Karpas-422 (cell line): Measurements from ENCODE around the gene TMTC1. TPM values are rescaled to one million over a fixed set of nuclear protein-coding genes. Genes with fewer than 3 reads are reported as not detected.

Source experiments
- DNase-seq: peaks from one replicate; pipeline ENCODE4 v3.0.0-alpha.2; 2015
- H2AFZ ChIP-seq: fragments of 200-600 bp; sonication (generic); 2 replicates; pipeline ENCODE4 v1.6.1; 2014; ENCODE audit warnings: antibody characterized with exemption, low read length, mixed read lengths
- H3K27ac ChIP-seq: fragments of 200-600 bp; sonication (generic); 2 replicates; pipeline ENCODE4 v1.5.1; 2014; ENCODE audit warnings: mild to moderate bottlenecking, low read length, moderate library complexity
- H3K27me3 ChIP-seq: fragments of 200-600 bp; sonication (generic); 2 replicates; pipeline ENCODE4 v1.6.1; 2014; ENCODE audit warnings: low read length, mixed read lengths
- H3K36me3 ChIP-seq: fragments of 200-600 bp; sonication (generic); 2 replicates; pipeline ENCODE4 v1.6.1; 2014; ENCODE audit warnings: low read length, mixed read lengths; ENCODE audit not compliant: insufficient read depth
- H3K4me1 ChIP-seq: fragments of 200-600 bp; sonication (generic); 2 replicates; pipeline ENCODE4 v1.6.1; 2014; ENCODE audit warnings: mild to moderate bottlenecking, low read length, mixed read lengths
- H3K4me2 ChIP-seq: fragments of 200-600 bp; sonication (generic); 2 replicates; pipeline ENCODE4 v1.6.1; 2014; ENCODE audit warnings: low read length, low read depth, mild to moderate bottlenecking; ENCODE audit not compliant: poor library complexity, severe bottlenecking
- H3K4me3 ChIP-seq: fragments of 200-600 bp; sonication (generic); 2 replicates; pipeline ENCODE4 v1.5.1; 2014; ENCODE audit warnings: mild to moderate bottlenecking, antibody characterized with exemption, low read length, mixed read lengths
- H3K79me2 ChIP-seq: fragments of 200-600 bp; sonication (generic); 2 replicates; pipeline ENCODE4 v1.6.1; 2014; ENCODE audit warnings: mild to moderate bottlenecking, low read length, mixed read lengths
- H3K9ac ChIP-seq: fragments of 200-600 bp; sonication (generic); 2 replicates; pipeline ENCODE4 v1.6.0; 2014; ENCODE audit warnings: low read length
- H3K9me2 ChIP-seq: fragments of 200-600 bp; sonication (generic), shearing (Covaris generic); replicated peaks from 2 replicates; pipeline ENCODE4 v1.6.0; 2014; ENCODE audit warnings: mild to moderate bottlenecking, low read length, moderate library complexity; ENCODE audit not compliant: insufficient read depth
- H3K9me3 ChIP-seq: fragments of 300-700, 200-600 bp; sonication (generic); 2 replicates; pipeline ENCODE4 v1.6.1; 2014; ENCODE audit warnings: low read length, mixed read lengths
- H4K20me1 ChIP-seq: fragments of 200-600 bp; sonication (generic); 2 replicates; pipeline ENCODE4 v1.6.1; 2014; ENCODE audit warnings: mild to moderate bottlenecking, antibody characterized with exemption, low read length, low read depth; ENCODE audit not compliant: insufficient read depth
- total RNA-seq: library from RNA; depleted of rRNA; stranded (reverse); fragments of >200 nt; shearing (Covaris generic); gene quantifications from 2 replicates; pipeline ENCODE4 v1.2.3, GENCODE V29; 2014; ENCODE audit warnings: low replicate concordance

Gene TMTC1
- total RNA-seq, 1 experiment from 2014 or later, result not detected

DNA sequence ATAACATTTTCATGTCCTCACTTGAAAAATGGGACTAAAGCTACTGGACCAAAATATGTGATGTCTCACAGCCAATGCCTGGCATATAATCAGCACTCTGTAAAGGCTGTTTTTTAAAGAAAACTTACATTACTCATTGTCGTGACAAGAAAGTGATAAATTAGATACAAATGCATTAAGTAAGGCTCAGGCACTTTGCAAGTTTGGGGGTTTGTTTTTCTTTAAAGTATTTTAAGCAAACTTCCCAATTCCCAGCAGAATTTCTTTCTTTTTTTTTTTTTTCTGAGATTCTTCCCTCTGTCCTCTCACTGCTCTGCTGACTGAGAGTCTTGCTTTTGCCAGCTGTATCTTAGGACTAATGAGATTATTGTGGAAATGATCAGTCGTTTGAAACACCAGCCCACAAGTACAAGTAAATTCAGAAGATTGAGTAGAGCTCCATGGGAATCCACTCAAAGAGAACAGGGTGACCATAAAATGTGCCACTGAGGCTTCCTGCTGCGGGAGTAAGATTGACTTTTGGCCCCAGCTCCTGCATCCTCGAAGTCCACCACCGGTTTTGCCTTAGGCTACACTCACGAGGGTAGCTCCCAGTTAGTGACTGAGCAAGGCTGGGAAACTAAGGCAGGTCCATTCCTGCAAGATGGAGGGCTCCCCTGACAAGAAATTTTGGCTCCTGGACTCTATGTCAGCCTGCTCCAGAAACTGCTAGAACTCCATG is 82.8 kb downstream of the TMTC1 start:
- Histone ChIP-seq H3K4me3 (no peak overlapping the region), H3K27me3 (no peaks in the 10 kb centered on the region), H3K9me2 (no peaks in the 10 kb centered on the region), H2AFZ (no peak overlapping the region), H3K9ac (no peak overlapping the region), H3K4me2 (no peak overlapping the region), H3K36me3 (no peaks in the 10 kb centered on the region), H3K27ac (no peak overlapping the region), H3K4me1 (no peaks in the 10 kb centered on the region), H3K9me3 (no peaks in the 10 kb centered on the region), H4K20me1 (no peaks in the 10 kb centered on the region), H3K79me2 (no peaks in the 10 kb centered on the region)
- DNase-seq, result no peak

DNA sequence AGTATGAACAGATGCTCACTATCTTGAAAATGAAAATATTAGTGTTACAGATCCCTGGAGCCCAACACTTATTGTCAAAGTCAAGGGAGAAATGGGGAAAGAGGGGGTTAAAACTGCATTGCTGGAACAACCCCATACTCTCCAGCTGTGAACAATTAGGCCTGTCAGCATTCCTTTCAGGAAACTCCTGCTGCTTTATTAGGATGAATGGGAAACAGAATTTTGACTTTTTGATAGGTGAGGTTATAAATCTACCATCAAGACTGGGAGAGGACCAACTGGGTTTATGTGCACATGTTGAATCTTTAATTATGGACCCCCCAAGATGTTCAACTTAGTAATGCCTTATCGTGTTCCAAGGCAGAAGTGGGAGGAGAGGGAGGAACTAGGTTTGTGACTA is 85.0 kb downstream of the TMTC1 start:
- H4K20me1 ChIP-seq, result no peaks in the 10 kb centered on the region
- H3K36me3 ChIP-seq, result no peaks in the 10 kb centered on the region
- H3K4me2 ChIP-seq, result no peak overlapping the region
- no peaks in the 10 kb centered on the region for H3K79me2 ChIP-seq
- no peak overlapping the region for H2AFZ ChIP-seq
- H3K27ac ChIP-seq, result no peak overlapping the region
- H3K4me1 ChIP-seq, result no peaks in the 10 kb centered on the region
- H3K9ac ChIP-seq, result no peak overlapping the region
- H3K9me2 ChIP-seq, result 0 out of 2 replicates have a peak, but pooled peaks cover 5% of the 10 kb centered on the region
- H3K4me3 ChIP-seq, result no peak overlapping the region
- H3K9me3 ChIP-seq, result no peaks in the 10 kb centered on the region
- no peaks in the 10 kb centered on the region for H3K27me3 ChIP-seq
- DNase-seq, result no peak

DNA sequence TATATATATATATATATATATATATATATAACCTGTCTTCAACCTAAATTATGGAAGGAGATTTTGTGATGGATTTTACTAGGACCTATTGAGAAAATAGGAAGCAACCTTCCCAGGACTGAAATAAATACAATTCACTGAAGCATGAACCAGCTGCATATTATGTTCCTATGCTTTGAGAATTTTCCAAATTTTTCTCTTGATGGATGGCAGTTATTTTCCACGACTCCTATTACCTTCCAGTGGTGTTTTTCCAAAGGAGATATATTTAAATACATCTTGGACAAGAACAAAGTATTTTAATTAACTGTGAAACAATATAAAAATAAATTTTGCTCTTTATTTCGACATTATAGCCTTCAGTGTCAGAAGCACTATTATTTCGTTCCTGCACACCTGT is 87.9 kb downstream of the TMTC1 start:
- no peak overlapping the region for H3K4me3 ChIP-seq
- no peaks in the 10 kb centered on the region for H3K79me2 ChIP-seq
- no peaks in the 10 kb centered on the region for H3K36me3 ChIP-seq
- H3K9ac ChIP-seq, result no peak overlapping the region
- no peak overlapping the region for H3K27ac ChIP-seq
- H3K9me2 ChIP-seq, result 0 out of 2 replicates have a peak, but pooled peaks cover 5% of the 10 kb centered on the region
- H3K4me2 ChIP-seq, result no peak overlapping the region
- H3K27me3 ChIP-seq, result no peaks in the 10 kb centered on the region
- H4K20me1 ChIP-seq, result no peaks in the 10 kb centered on the region
- H2AFZ ChIP-seq, result no peak overlapping the region
- no peaks in the 10 kb centered on the region for H3K4me1 ChIP-seq
- DNase-seq, result no peak
- no peaks in the 10 kb centered on the region for H3K9me3 ChIP-seq

DNA sequence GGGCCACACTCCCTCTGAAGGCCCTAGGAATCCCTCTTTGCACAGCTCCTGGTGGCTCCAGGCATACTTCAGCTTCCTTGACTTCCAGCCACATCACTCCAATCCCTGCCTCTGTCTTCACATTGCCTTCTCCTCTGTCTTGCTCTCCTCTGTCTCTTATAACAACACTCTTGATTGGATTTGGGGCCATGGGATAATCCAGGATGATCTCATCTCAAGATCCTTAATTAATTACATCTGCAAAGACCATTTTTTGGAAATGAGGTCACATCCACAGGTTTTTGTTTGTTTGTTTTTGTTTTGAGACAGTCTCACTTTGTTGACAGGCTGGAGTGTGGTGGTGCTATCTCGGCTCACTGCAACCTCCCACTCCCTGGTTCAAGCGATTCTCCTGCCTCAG is 88.7 kb downstream of the TMTC1 start:
- Histone ChIP-seq H3K4me3 (no peak overlapping the region), H3K4me2 (no peak overlapping the region), H3K79me2 (no peaks in the 10 kb centered on the region), H2AFZ (no peak overlapping the region), H3K27me3 (no peaks in the 10 kb centered on the region), H3K27ac (no peak overlapping the region), H4K20me1 (no peaks in the 10 kb centered on the region), H3K9ac (no peak overlapping the region), H3K36me3 (no peaks in the 10 kb centered on the region), H3K4me1 (no peaks in the 10 kb centered on the region), H3K9me3 (no peaks in the 10 kb centered on the region), H3K9me2 (0 out of 2 replicates have a peak, but pooled peaks cover 5% of the 10 kb centered on the region)
- no peak for DNase-seq

DNA sequence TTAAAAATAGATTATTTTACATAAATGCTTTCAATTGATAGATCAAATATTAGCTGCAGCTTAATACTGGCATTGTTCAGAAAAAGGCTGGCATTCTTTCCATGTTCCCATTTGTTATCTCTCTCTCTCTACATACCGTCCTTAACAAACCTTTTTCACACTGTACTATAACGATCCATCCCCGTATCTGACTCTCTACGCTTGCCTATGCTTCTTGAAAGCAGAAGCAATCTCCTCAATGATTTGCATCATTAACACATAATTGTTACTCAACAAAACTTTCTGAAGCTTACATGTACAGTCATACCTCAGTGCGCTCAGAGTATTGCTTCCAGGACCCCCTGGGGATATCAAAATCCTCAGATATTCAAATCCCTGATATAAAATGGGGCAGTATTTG is 89.7 kb downstream of the TMTC1 start:
- H3K4me1 ChIP-seq, result no peaks in the 10 kb centered on the region
- H4K20me1 ChIP-seq, result no peaks in the 10 kb centered on the region
- 0 out of 2 replicates have a peak, but pooled peaks cover 5% of the 10 kb centered on the region for H3K9me2 ChIP-seq
- H3K4me2 ChIP-seq, result no peak overlapping the region
- H3K9me3 ChIP-seq, result no peaks in the 10 kb centered on the region
- H2AFZ ChIP-seq, result no peak overlapping the region
- no peak overlapping the region for H3K4me3 ChIP-seq
- H3K27ac ChIP-seq, result no peak overlapping the region
- H3K9ac ChIP-seq, result no peak overlapping the region
- H3K36me3 ChIP-seq, result no peaks in the 10 kb centered on the region
- no peaks in the 10 kb centered on the region for H3K27me3 ChIP-seq
- H3K79me2 ChIP-seq, result no peaks in the 10 kb centered on the region
- no peak for DNase-seq

DNA sequence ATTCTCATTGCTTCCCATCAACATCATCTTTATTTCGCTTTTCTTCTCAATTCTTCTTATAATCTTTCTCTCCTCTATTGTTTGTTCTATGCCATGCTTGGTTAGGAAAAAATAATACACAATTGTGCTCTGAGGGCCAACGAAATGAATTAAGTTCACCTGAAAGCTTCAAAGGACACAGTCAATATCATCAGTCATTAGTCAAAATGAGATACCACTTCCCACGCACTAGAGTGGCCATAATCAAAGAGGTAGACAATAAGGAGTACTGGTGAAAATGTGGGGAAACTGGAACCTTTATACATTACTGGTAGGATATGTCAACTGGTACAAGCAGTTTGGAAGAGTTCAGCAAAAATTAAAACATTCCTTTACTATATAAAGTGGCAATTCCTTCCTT is 91.5 kb downstream of the TMTC1 start:
- DNase-seq, result no peak
- Histone ChIP-seq H3K27me3 (no peaks in the 10 kb centered on the region), H3K79me2 (no peaks in the 10 kb centered on the region), H3K9ac (no peak overlapping the region), H3K4me1 (no peaks in the 10 kb centered on the region), H3K36me3 (no peaks in the 10 kb centered on the region), H4K20me1 (no peaks in the 10 kb centered on the region), H3K4me3 (no peak overlapping the region), H3K9me2 (0 out of 2 replicates have a peak, but pooled peaks cover 5% of the 10 kb centered on the region), H3K27ac (no peak overlapping the region), H3K4me2 (no peak overlapping the region), H3K9me3 (no peaks in the 10 kb centered on the region), H2AFZ (no peak overlapping the region)

DNA sequence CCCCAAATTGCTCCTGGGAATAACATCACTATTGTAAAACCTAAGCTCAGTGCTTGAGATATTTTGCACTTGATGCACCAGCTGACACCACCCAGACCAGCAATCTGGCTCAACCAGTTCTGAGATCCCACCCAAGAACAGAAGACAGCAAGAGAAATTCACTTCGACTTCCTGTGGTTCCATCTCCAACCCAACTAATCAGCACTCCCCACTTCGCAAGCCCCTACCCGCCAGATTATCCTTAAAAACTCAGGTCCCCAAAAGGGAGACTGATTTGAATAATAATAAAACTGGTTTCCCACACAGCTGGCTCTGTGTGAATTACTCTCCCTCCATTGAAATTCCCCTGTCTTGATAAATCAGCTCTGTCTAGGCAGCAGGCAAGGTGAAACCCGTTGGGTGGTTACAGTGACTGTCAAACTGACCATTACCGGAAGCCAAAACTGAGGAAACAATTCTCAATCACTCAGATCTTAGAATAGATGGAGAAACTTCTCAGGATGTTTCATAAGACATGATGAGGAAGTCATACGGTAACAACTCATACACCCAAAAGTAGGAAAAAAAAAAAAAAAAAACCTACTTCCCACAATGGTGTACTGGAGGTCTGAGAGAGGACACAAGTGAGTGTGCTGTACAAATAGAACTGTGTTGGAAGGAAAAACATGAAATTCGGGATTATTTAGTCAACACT is 92.4 kb downstream of the TMTC1 start:
- no peak for DNase-seq
- Histone ChIP-seq H3K9me2 (0 out of 2 replicates have a peak, but pooled peaks cover 5% of the 10 kb centered on the region), H2AFZ (no peak overlapping the region), H3K27me3 (no peaks in the 10 kb centered on the region), H3K4me3 (no peak overlapping the region), H3K4me2 (no peak overlapping the region), H3K79me2 (no peaks in the 10 kb centered on the region), H3K27ac (no peak overlapping the region), H4K20me1 (no peaks in the 10 kb centered on the region), H3K4me1 (no peaks in the 10 kb centered on the region), H3K9ac (no peak overlapping the region), H3K36me3 (no peaks in the 10 kb centered on the region), H3K9me3 (no peaks in the 10 kb centered on the region)

DNA sequence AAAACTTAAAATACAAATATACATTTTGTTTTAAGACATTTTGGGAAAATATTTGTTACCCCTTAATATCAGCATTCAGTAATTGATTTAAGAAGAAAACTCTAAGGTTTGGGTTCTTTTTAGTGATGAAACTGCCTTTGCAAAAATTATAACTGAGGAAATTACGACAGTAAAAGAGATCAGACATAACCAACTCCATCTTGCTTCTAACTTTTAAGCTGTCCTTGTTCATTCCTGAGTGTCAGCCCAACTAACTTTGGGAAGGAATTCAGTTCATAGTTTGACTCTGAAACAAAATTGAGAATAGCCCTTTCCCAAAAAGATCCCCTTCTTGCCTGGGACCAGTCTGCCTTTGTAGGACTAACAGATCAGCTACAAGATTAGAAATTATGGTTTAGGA is 93.0 kb downstream of the TMTC1 start:
- Histone ChIP-seq H3K79me2 (no peaks in the 10 kb centered on the region), H2AFZ (no peak overlapping the region), H3K4me1 (no peaks in the 10 kb centered on the region), H3K36me3 (no peaks in the 10 kb centered on the region), H3K9me3 (no peaks in the 10 kb centered on the region), H3K27ac (no peak overlapping the region), H3K4me3 (no peak overlapping the region), H3K4me2 (no peak overlapping the region), H3K9ac (no peak overlapping the region), H3K9me2 (0 out of 2 replicates have a peak, but pooled peaks cover 5% of the 10 kb centered on the region), H3K27me3 (no peaks in the 10 kb centered on the region), H4K20me1 (no peaks in the 10 kb centered on the region)
- DNase-seq, result no peak
